NT2/D1 (cell line): ENCODE results near the gene GPALPP1.

Experiments
- SUZ12 ChIP-seq: IDR thresholded peaks from 2 replicates; pipeline ENCODE4 v1.6.1; 2011; ENCODE audit not compliant: insufficient read length, insufficient read depth; ENCODE audit errors: extremely low read depth
- YY1 ChIP-seq: IDR thresholded peaks from 2 replicates; pipeline ENCODE4 v1.6.1; 2011; ENCODE audit not compliant: insufficient read length, insufficient read depth
- ZNF274 ChIP-seq: IDR thresholded peaks from 2 replicates; pipeline ENCODE4 v1.6.1; 2011; ENCODE audit warnings: mild to moderate bottlenecking, low read depth, low read length

GRCh38 chr13:44961997-44962396 is 27.3 kb upstream of the GPALPP1 start:
- no peak for TF ChIP-seq YY1
- TF ChIP-seq ZNF274, result no peak
- no peak for TF ChIP-seq SUZ12
